ENCODE measurements around the gene ADARB2. TPM values are rescaled to one million over a fixed set of nuclear protein-coding genes. Genes with fewer than 3 reads are reported as not detected.

The ADARB2 gene
- total RNA-seq, 4 donors from 2014 or later = 0.32 to 1.6 (median 0.80) TPM

DNA sequence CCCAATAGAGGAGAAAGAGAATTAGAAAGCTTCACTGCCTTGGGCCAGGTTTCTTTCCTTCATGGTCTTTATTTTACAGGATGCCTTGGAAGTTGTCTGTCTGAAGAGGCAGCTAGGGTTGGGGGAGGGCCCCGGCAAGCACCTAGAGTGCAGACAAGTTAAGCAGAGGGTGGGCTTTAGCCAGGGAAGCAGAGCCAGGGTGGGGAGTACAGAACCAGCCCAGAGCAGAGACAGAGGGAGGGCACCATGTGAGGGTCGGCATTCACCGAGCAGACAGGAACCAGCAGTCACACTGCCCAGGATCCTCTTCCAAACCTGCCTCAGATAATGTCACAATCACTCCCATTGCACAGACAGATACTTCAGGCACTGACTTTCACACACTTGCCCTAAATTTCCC is 75.9 kb downstream of the ADARB2 start:
- no peak for DNase-seq (ENCODE audit: low spot score in 2 of 2)
- 84% methylated on average over 3 of the region's 3 CpGs for WGBS
- TF ChIP-seq, protein P1, sequence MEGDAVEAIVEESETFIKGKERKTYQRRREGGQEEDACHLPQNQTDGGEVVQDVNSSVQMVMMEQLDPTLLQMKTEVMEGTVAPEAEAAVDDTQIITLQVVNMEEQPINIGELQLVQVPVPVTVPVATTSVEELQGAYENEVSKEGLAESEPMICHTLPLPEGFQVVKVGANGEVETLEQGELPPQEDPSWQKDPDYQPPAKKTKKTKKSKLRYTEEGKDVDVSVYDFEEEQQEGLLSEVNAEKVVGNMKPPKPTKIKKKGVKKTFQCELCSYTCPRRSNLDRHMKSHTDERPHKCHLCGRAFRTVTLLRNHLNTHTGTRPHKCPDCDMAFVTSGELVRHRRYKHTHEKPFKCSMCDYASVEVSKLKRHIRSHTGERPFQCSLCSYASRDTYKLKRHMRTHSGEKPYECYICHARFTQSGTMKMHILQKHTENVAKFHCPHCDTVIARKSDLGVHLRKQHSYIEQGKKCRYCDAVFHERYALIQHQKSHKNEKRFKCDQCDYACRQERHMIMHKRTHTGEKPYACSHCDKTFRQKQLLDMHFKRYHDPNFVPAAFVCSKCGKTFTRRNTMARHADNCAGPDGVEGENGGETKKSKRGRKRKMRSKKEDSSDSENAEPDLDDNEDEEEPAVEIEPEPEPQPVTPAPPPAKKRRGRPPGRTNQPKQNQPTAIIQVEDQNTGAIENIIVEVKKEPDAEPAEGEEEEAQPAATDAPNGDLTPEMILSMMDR (IDR thresholded peaks at IDR 0.05) = no peak
- no peak for TF ChIP-seq EP300 (IDR thresholded peaks at IDR 0.05)
- TF ChIP-seq POLR2AphosphoS5 (IDR thresholded peaks at IDR 0.05) = no peak
- TF ChIP-seq POLR2A (IDR thresholded peaks at IDR 0.05) = no peak
- Histone ChIP-seq H3K4me3 (no peak overlapping the region), H3K27ac (no peak overlapping the region), H3K36me3 (no peaks in the 10 kb centered on the region), H3K27me3 (peaks cover 11% of the 10 kb centered on the region), H3K4me1 (no peaks in the 10 kb centered on the region), H3K9me3 (no peaks in the 10 kb centered on the region)

DNA sequence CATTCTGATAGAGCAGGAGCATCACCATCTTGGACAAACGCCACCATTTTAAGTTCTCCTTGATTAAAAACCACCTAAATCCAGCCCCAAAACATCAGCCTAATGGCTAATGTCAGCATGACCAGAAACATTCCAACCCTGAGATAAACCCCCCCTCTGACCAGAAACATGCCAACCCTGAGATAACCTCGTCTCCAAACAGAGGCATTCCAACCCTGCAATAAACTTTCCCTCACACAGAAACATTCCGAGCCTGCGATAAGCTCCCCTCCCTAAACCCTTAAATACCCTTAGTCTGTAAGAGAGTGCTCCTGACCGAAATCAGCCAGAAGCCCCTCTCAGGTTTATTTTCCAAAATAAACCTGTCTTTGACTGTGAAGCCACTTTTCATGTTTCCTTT is 76.5 kb downstream of the ADARB2 start:
- Histone ChIP-seq H3K4me1 (no peaks in the 10 kb centered on the region), H3K27me3 (peaks cover 11% of the 10 kb centered on the region), H3K27ac (no peak overlapping the region), H3K9me3 (no peaks in the 10 kb centered on the region), H3K36me3 (no peaks in the 10 kb centered on the region), H3K4me3 (no peak overlapping the region)
- TF ChIP-seq POLR2A (IDR thresholded peaks at IDR 0.05) (no peak), POLR2AphosphoS5 (IDR thresholded peaks at IDR 0.05) (no peak), EP300 (IDR thresholded peaks at IDR 0.05) (no peak)
- TF ChIP-seq, protein P1 (IDR thresholded peaks at IDR 0.05) = no peak
- no peak for DNase-seq (ENCODE audit: low spot score in 2 of 2)
- WGBS = 72% methylated on average over 5 of the region's 5 CpGs

DNA sequence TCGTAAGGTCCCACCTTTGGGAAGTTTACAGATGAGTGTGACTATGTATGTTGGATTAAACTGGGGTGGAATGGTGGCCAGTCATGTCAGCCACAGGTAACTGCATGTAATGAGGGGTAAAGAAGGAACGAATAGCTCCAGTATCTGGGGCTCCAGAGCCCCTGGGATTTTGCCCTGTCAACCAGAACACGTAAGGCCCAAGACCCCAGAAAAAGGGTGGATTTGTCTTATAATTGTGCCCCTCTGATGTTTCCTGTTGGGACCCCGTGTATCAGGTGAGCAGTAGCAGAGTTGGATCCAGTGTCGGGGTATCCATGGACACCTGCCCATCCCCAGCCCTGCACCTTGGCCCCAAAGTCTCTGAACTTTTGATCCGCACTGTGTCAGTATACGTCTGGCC is 76.9 kb downstream of the ADARB2 start:
- no peaks in the 10 kb centered on the region for H3K9me3 ChIP-seq
- peaks cover 7% of the 10 kb centered on the region for H3K27me3 ChIP-seq
- no peak for TF ChIP-seq POLR2A (IDR thresholded peaks at IDR 0.05)
- TF ChIP-seq, protein P1 (IDR thresholded peaks at IDR 0.05) = no peak
- TF ChIP-seq POLR2AphosphoS5 (IDR thresholded peaks at IDR 0.05) = no peak
- TF ChIP-seq EP300 (IDR thresholded peaks at IDR 0.05) = no peak
- H3K4me3 ChIP-seq = no peak overlapping the region
- no peak overlapping the region for H3K27ac ChIP-seq
- no peak for DNase-seq (ENCODE audit: low spot score in 2 of 2)
- no peaks in the 10 kb centered on the region for H3K36me3 ChIP-seq
- WGBS = 80% methylated on average over 7 of the region's 7 CpGs
- H3K4me1 ChIP-seq = no peaks in the 10 kb centered on the region

DNA sequence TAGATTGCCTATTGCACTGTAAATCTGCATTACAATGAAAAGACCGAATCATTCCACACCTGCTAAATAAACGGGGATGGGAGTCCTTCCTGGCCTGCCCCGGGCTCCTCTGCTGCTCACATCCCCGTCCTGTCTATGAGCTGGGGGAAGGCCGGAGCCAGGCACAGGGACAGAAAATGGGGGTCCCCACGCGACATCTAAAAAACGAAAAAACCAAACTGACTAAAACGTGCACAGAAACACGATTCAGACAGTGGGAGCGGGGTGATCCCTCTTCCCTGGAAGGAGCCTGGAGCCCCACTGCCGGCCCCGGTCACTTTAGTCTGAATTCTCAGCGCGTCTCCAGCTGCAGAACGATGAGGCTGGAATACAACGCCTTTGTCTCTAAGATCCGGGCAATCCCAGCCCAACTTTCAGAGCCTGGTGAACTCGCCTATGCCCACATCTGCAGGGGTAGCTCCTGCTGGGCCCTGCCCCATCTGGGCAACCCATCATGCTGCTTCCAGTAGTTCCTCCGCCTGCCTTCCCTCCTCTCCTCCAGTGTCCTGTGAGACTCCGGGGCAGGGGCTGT is 78.0 kb downstream of the ADARB2 start:
- no peaks in the 10 kb centered on the region for H3K36me3 ChIP-seq
- WGBS = 88% methylated on average over 21 of the region's 21 CpGs
- no peaks in the 10 kb centered on the region for H3K9me3 ChIP-seq
- TF ChIP-seq POLR2A (IDR thresholded peaks at IDR 0.05) (no peak), EP300 (IDR thresholded peaks at IDR 0.05) (no peak), POLR2AphosphoS5 (IDR thresholded peaks at IDR 0.05) (no peak)
- TF ChIP-seq, protein P1 (IDR thresholded peaks at IDR 0.05) = no peak
- no peak for DNase-seq (ENCODE audit: low spot score in 2 of 2)
- peaks cover 7% of the 10 kb centered on the region for H3K27me3 ChIP-seq
- H3K27ac ChIP-seq = no peak overlapping the region
- no peak overlapping the region for H3K4me3 ChIP-seq
- no peaks in the 10 kb centered on the region for H3K4me1 ChIP-seq

DNA sequence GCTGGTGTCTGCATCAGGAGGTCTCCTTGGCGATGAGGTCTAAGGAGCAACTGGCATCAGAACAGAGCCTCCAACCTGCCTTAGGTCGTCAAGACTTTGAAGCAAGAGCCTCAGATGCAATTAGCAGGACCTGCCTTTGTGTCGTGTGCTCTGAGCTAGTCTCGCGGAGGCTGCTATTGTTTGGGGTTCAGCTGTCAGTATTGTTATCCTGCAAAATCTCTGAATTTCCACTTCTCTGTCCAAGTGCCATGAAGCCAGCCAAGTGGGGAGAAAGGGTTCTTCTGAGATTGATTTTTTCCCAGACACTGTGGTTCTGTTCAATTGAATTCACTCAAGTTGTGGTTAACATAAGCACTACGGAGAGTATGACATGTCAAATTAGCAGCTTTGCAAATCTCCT is 78.7 kb downstream of the ADARB2 start:
- no peaks in the 10 kb centered on the region for H3K4me1 ChIP-seq
- no peaks in the 10 kb centered on the region for H3K9me3 ChIP-seq
- 63% methylated on average over 6 of the region's 6 CpGs for WGBS
- no peak for DNase-seq (ENCODE audit: low spot score in 2 of 2)
- no peak overlapping the region for H3K27ac ChIP-seq
- peaks cover 7% of the 10 kb centered on the region for H3K27me3 ChIP-seq
- TF ChIP-seq EP300 (IDR thresholded peaks at IDR 0.05) = no peak
- TF ChIP-seq POLR2AphosphoS5 (IDR thresholded peaks at IDR 0.05) = no peak
- TF ChIP-seq, protein P1 (IDR thresholded peaks at IDR 0.05) = no peak
- TF ChIP-seq POLR2A (IDR thresholded peaks at IDR 0.05) = no peak
- no peak overlapping the region for H3K4me3 ChIP-seq
- H3K36me3 ChIP-seq = no peaks in the 10 kb centered on the region

Measured in suprapubic skin (tissue), 4 donors.